H1 (cell line): ENCODE data around the gene RPUSD4.

ENCODE experiments used
- ASH2L ChIP-seq: fragments of 200-600, 300-600 bp; sonication (generic); IDR thresholded peaks from one replicate; pipeline ENCODE4 v1.7.1; 2017; ENCODE audit warnings: low read length
- POLR2A ChIP-seq, 2 experiments: IDR thresholded peaks; 1 replicate in 1 of 2; 2 replicates in 1 of 2; pipeline ENCODE4 v1.6.1; 2011; ENCODE audit warnings: low read depth in 2 of 2, low read length in 2 of 2, mild to moderate bottlenecking in 2 of 2; ENCODE audit errors: control extremely low read depth in 1 of 2
- RAD21 ChIP-seq, 2 experiments: IDR thresholded peaks in 1 of 2; conservative IDR thresholded peaks in 1 of 2; 2 replicates each; pipeline ENCODE4 v1.6.1; 2011; ENCODE audit warnings: low read depth in 2 of 2, low read length in 2 of 2, improper control_type of control experiment in 1 of 2, inconsistent platforms in 1 of 2, mild to moderate bottlenecking in 1 of 2, moderate library complexity in 1 of 2
- SAP30 ChIP-seq: fragments of 300-600 bp; sonication (generic); IDR thresholded peaks from 2 replicates; pipeline ENCODE4 v1.7.1; 2012; ENCODE audit warnings: low read length, moderate library complexity, mild to moderate bottlenecking, inconsistent platforms; ENCODE audit not compliant: insufficient read depth, insufficient replicate concordance
- SUZ12 ChIP-seq: fragments of 200-600 bp; sonication (generic); IDR thresholded peaks from 2 replicates; pipeline ENCODE4 v1.6.1; 2012; ENCODE audit warnings: mild to moderate bottlenecking, inconsistent platforms, low read length, moderate library complexity, mixed read lengths
- TF ChIP-seq, protein P1 (sequence below), 3 experiments: IDR thresholded peaks; 1 replicate in 2 of 3; 2 replicates in 1 of 3; pipeline versions ENCODE4 v1.5.1 to v1.6.1; 2011; ENCODE audit warnings: low read length in 3 of 3, mild to moderate bottlenecking in 3 of 3, inconsistent platforms in 2 of 3, low read depth in 1 of 3, moderate library complexity in 1 of 3; ENCODE audit not compliant: insufficient read depth in 1 of 3; ENCODE audit errors: control extremely low read depth in 1 of 3

DNA sequence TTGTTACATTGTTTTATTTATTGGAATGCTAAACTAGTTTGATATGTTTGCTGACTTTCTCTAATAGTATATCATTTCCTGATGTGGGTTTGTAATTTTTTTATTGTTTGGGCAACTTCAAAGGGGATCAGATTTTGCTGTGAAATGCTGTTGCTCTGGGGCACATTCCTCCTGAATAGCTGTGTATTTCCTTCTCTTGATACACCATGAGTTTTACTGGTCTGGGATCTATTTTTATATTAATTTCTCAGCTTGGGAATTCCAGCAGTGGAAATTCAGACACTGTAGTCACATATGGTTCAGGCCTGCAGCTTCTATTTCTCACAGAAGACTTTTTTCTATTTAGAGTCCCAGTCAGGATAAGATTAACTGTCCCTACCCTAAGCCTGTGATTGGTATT lies 58.9 kb downstream of the RPUSD4 start:
- TF ChIP-seq SUZ12 (no peak), RAD21 (IDR thresholded peaks at IDR 0.05 in 1 of 2, conservative IDR thresholded peaks at IDR 0.05 in 1 of 2; ENCODE audit: low read depth in 2 of 2, low read length in 2 of 2) (no peak), ASH2L (no peak), POLR2A (IDR thresholded peaks at IDR 0.05; ENCODE audit: control extremely low read depth in 1 of 2, low read depth in 2 of 2, low read length in 2 of 2) (no peak), SAP30 (no peak)
- TF ChIP-seq, protein P1, sequence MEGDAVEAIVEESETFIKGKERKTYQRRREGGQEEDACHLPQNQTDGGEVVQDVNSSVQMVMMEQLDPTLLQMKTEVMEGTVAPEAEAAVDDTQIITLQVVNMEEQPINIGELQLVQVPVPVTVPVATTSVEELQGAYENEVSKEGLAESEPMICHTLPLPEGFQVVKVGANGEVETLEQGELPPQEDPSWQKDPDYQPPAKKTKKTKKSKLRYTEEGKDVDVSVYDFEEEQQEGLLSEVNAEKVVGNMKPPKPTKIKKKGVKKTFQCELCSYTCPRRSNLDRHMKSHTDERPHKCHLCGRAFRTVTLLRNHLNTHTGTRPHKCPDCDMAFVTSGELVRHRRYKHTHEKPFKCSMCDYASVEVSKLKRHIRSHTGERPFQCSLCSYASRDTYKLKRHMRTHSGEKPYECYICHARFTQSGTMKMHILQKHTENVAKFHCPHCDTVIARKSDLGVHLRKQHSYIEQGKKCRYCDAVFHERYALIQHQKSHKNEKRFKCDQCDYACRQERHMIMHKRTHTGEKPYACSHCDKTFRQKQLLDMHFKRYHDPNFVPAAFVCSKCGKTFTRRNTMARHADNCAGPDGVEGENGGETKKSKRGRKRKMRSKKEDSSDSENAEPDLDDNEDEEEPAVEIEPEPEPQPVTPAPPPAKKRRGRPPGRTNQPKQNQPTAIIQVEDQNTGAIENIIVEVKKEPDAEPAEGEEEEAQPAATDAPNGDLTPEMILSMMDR (IDR thresholded peaks at IDR 0.05; ENCODE audit: control extremely low read depth in 1 of 3, insufficient read depth in 1 of 3, low read depth in 1 of 3, low read length in 3 of 3): no peak
